NCI-H1092 (cell line): ENCODE results near the gene HLA-DMA.
A peak's percentile ranks its signal among the peaks of the same experiment; 100 is the strongest.

Experiments
- DNase-seq: peaks from one replicate; lab custom pipeline; 2025; lab: John Stamatoyannopoulos, UW

The HLA-DMA gene

GRCh38 chr6:32952817-32953739 is at the start of gene HLA-DMA:
Gene HLA-DMA (minus strand): TSS chr6:32953097. CDS start chr6:32953036, 61 bp downstream.
- no peak for DNase-seq

- DNase-seq = no peak
These were observed 48.8 kb upstream of the HLA-DMA start for GRCh38 chr6:33001685-33002084.

- no peak for DNase-seq
These were observed 47.2 kb upstream of the HLA-DMA start for GRCh38 chr6:33000055-33000454.

GRCh38 chr6:32995448-32995847 is 42.6 kb upstream of the HLA-DMA start:
- no peak for DNase-seq

- DNase-seq = no peak
These were observed 40.6 kb upstream of the HLA-DMA start for GRCh38 chr6:32993363-32993973.

DNA sequence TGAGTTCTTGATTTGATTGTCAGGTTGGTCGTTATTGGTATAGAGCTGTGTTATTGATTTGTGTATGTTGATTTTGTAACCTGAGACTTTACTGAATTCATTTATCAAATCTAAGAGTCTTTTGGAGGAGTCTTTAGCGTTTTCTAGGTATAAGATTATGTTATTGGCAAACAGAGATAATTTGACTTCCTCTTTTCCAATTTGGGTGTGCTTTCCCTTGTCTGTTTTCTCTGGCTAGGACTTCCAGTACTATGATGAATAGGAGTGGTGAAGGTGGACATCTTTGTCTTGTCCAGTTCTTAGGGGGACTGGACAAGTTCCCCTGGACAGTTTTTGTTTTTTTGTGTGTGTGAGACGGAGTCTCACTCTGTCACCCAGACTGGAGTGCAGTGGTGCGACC is 39.1 kb upstream of the HLA-DMA start:
- DNase-seq = no peak

GRCh38 chr6:32989368-32989767 is 36.5 kb upstream of the HLA-DMA start:
- no peak for DNase-seq

DNA sequence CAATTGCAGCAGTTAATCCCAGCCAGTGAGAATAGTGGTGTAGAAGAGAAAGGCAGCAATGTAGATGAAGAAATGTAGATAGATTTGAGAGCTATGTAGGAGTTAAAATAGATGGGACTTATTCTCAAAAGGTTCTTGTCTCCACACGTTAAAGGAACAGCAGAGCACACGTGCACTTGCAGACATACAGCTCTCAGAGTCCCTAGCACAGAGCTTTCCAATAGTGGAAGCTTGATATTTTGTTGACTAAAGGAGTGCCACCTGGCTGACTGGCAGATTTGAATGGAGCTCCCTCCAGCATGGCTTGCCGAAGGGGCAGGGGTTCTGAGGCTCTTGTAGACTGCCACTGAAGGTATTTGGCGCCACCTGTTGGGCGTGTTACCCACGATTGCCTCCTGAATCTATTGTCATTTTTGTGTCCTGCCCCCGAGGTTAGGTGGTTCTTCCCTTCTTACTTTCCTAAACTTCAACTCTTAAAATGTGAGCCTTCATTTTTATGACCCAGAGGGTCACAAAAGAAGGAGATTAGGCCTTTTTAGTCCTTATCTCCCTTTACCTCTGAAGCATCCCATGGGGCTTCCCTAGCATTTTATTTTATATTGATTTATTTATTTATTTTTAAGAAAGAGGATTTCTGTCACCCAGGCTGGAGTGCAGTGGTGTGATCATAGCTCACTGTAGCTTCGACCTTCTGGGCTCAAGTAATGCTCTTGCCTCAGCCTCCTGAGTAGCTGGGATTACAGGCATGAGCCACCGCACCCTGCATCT is 31.9 kb upstream of the HLA-DMA start:
- DNase-seq = peak; percentile 73

- no peak for DNase-seq
These were observed 31.2 kb upstream of the HLA-DMA start for GRCh38 chr6:32983964-32984621.

GRCh38 chr6:32983493-32983848 is 30.6 kb upstream of the HLA-DMA start:
- no peak for DNase-seq

DNA sequence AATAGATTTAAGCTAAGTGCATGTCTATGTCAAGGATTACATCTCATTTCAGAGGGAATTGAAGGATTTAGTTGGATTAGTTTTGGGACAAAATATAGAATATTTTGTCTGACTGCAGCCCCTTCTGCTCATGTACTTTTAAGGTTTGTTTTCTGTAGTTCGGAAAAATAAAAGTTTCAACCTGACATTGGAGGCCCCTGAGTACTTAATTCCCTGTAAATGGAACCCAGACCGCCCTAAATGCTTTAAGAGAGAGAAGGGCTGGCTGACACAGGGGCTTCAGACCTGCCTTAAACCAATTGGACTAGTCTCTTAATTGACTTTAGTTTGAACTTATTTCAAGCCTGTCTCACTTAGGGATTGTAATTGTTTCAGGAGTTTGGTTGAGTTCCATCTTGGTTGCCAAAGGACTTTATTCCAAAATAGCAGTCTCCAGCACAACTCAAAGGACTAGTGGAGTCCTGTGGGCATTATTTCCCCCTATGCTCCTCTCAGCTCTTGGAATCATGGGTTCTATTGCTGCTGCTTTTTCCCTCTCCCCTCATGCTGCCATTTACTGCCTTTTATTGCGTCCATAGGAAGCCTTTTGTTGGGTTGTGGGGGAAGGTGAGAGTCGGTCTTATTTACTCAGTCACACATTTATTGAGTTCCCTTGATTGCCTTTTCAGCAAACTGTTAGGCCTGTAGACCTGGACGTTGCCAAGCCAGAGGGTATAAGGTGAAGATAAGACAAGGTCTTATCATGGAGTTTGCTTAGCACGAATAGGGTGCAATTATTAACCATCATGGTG is 30.0 kb upstream of the HLA-DMA start:
- no peak for DNase-seq

GRCh38 chr6:32982084-32982701 is 29.3 kb upstream of the HLA-DMA start:
- no peak for DNase-seq

- no peak for DNase-seq
These were observed 27.7 kb upstream of the HLA-DMA start for GRCh38 chr6:32980488-32981038.

DNA sequence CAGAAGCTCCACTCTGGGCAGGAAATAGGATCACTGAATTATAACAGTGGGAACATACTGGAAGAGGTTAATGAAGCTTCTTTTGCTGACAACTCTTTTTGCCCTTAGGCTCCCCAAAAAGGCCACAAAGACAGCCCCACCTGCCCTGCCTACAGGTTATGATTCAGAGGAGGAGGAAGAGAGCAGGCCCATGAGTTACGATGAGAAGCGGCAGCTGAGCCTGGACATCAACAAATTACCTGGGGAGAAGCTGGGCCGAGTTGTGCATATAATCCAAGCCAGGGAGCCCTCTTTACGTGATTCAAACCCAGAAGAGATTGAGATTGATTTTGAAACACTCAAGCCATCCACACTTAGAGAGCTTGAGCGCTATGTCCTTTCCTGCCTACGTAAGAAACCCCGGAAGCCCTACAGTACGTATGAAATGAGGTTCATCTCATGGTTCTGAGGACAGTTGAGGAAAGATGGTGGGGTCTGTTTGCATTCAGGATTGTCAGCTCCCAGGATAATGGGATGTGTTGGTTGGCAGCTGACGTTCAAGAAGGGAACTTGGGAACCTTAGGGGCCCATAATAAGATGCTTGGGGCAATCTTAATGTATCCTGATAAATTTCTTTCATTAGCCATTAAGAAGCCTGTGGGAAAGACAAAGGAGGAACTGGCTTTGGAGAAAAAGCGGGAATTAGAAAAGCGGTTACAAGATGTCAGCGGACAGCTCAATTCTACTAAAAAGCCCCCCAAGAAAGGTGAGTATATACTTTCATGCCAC is 27.0 kb upstream of the HLA-DMA start:
- DNase-seq = no peak

DNA sequence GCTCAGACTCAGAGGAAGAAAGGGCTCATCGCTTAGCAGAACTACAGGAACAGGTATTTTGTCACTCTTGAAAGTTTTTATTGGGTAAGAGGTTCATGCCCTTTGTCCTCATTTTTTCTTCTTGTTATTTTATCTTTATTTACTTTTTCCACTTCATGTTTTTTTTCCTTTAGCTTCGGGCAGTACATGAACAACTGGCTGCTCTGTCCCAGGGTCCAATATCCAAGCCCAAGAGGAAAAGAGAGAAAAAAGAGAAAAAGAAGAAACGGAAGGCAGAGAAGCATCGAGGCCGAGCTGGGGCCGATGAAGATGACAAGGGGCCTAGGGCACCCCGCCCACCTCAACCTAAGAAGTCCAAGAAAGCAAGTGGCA is 25.0 kb upstream of the HLA-DMA start:
- no peak for DNase-seq

DNA sequence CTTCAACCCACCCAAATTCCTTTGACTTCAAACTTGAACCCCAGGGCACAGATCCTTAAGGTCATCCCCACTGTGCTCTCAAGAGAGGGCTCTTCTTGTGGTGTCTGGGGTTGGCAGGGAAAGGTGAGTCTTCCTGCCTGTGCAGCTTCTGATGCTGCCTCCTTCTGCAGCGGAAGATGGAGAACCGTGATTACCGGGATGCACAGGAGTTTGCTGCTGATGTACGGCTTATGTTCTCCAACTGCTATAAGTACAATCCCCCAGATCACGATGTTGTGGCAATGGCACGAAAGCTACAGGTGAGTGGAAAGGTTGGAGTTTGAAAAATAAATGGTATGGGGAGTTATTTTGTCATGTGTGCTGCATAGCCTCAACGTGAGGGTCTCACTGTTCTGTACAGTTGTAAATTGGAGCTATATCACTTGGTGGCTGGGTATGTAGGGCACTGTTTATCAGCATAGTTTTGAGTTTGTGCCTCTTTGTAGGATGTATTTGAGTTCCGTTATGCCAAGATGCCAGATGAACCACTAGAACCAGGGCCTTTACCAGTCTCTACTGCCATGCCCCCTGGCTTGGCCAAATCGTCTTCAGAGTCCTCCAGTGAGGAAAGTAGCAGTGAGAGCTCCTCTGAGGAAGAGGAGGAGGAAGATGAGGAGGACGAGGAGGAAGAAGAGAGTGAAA is 24.5 kb upstream of the HLA-DMA start:
- no peak for DNase-seq

DNA sequence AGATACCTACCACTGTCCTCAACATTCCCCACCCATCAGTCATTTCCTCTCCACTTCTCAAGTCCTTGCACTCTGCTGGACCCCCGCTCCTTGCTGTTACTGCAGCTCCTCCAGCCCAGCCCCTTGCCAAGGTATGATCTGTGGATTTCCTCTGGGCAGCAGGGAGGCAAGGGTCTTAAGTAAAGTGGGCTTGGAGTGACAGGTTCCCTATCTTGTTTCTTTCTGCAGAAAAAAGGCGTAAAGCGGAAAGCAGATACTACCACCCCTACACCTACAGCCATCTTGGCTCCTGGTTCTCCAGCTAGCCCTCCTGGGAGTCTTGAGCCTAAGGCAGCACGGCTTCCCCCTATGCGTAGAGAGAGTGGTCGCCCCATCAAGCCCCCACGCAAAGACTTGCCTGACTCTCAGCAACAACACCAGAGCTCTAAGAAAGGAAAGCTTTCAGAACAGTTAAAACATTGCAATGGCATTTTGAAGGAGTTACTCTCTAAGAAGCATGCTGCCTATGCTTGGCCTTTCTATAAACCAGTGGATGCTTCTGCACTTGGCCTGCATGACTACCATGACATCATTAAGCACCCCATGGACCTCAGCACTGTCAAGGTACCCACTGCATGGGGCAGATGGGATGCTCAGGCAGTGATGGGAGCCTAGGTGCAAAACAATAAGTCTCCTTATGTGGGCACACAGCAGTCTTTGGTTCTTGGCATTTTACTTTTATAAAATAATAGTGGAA is 23.6 kb upstream of the HLA-DMA start:
- no peak for DNase-seq

DNA sequence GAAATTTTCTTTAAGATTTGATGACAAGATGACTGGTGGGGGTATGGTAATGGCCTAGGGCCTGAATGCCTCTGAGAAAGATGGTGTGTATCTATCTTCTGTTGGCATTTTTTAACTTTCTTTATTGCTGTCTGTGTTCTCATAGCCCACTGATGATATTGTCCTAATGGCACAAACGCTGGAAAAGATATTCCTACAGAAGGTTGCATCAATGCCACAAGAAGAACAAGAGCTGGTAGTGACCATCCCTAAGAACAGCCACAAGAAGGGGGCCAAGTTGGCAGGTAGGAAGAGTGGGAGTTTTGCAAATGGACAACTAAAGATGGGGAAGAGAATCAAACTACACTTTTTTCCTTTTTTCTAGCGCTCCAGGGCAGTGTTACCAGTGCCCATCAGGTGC is 23.0 kb upstream of the HLA-DMA start:
- DNase-seq = no peak
